ENCODE results near the gene LDLRAP1.

The LDLRAP1 gene

DNA sequence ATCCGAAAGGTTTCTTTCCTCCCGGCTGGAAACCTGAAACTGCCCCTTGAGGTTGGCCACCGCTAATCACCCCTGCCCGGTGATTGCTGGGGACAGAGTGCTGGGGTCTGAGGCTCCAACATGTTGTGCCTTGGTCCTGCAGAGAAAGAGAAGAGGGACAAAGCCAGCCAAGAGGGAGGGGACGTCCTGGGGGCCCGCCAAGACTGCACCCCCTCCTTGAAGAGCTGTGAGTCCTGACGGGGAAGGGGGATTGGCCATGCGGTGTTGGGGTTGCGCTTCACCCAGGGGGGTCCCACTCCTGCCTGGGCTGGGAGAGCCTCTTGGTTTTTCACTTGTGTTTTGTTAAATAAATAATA, 19.5 kb downstream of the LDLRAP1 start:
- no peak for DNase-seq (ENCODE audit: low read depth)

DNA sequence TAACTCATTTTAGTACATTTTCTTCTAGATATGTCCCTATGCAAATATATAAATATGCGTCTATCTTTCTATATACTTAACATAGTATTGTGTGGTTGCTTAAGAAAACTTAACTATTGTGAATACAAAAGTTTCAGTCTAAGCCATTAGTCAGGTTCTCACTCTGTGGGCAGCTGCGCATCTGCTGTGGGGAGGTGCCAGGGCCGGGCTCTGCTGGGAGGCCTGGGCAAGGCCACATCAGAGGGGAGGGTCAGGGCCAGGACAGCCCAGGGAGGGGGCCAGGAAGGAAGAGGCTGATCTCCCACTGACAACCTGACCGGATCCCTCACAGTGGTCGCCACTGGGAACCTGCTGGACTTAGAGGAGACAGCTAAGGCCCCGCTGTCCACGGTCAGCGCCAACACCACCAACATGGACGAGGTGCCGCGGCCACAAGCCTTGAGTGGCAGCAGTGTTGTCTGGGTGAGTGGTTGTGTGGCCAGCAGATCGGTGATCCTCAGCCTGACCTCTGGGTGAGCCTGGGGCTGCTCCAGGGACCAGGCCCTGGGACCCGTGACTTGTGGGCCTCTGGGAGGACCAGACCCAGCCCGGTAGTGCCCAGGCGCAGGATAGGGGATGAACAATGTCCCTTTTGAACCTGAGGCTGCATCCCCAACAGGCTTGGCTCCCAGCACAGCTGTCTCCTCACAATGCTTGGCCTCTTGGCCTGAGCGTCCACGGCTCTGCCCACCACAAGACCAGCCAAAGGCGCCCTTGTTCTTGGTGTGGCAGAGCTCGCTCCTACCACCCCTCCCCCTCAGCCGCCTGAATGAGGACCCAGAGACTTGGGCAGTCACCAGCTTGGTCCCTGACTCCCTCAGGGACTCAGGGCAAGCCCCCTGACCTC, 20.2 kb downstream of the LDLRAP1 start:
- DNase-seq (ENCODE audit: low read depth): no peak

DNA sequence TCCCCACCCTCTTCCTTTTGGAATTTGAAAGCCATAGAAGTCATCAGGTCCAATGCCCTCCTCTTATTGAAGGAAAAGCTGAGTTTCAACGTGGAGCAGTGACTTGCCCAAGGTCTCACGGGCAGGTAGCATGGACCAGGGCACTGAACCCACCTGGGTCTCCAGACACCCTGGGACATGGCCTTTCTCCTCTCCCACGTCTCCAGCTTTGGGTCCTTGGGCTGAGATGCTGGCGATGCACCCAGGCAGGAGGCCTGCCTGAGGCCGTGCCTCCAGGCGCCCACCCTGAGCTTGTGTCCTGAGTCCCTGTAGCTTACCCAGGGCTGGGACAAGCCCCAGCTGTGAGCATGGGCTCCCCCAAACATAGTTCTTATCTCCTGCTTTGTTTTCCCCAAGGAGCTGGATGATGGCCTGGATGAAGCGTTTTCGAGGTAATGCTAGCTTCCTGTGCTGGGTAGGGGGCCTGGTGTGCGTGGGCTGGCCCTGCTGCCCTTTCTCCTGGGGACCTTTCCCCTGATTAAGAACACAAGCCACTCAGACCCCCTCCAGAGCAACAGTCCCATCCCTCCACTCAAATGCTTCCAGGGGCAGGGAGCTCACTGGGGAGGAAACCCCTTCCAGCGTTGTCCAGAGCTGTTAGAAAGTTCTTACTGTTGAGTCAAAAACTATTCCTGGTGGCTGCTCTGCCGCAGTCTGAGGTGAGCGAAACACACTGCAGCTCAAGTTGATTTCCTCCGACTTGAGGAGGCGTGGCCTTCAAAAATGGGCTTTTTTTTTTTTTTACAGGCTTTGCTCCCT, 21.6 kb downstream of the LDLRAP1 start:
- no peak for DNase-seq (ENCODE audit: low read depth)

DNA sequence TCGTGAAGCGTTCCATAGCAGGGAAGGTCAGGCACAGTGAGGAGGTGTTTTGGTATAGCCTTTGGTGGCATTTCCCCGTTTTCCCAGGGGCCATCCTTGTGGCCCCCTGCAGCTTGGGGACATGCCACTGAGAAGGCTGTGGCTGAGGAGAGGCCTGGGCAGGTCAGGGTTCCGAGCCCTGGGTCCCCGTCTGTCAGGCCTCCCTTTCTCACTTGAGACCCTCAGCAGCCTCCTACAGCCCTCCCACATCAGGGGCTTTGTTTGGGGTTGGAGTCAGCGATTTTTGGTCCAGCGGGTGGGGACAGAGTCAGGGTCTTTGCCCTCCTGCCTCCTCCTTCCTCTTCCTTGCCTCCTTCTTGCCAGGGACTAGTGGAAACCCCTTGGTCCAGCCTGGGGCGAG, 22.2 kb downstream of the LDLRAP1 start:
- DNase-seq (ENCODE audit: low read depth): no peak

DNA sequence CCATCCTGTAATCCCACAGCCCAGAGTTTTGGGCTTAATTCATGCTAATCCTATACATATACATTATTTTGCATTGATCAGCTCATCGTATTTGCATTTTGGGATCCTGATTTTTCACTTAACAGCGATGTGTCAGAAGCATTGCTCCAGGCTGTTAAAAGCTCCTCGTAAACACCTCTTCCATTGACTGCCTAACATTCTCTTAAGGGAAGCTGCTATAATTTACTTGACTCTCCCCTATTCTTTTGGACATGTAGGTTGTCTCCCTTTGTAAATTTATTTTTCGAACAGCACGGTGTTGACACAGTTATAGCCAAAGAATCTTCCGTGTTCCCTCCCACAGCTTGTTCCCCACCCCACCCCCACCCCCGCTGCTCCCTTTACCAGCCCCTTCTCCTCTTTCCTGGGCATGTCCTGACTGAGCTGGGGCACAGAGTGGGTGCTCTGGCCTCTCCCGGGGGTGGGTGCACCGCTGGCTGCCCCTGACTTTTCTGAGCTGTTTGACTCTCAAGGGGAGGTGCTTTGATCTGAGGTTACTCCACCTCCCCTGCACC, 22.8 kb downstream of the LDLRAP1 start:
- DNase-seq (ENCODE audit: low read depth): no peak

DNA sequence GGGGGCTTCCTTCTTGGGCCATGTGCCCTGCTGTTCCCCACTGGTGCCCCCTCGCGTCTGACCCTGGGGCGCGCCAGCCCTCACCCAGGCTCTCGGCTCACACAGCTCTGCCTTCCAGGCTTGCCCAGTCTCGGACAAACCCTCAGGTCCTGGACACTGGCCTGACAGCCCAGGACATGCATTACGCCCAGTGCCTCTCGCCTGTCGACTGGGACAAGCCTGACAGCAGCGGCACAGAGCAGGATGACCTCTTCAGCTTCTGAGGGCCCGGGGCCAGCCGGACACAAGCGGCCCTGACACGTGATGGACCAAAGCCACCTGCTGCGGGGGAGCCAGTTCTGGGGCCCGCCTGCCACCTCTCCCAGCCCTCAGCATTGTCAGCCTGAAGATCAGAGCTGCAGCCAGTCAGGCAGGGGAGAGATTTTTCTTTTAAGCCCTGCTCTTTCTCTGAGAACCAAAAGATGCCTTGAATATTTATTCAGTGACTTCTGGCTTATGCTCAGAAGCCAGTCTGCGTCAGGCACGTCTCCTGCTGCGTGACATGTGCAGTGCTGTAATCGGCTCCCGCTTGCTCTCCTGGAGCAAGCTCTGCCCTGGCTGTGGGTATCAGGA, 23.4 kb downstream of the LDLRAP1 start:
- DNase-seq (ENCODE audit: low read depth): peak; percentile 77

DNA sequence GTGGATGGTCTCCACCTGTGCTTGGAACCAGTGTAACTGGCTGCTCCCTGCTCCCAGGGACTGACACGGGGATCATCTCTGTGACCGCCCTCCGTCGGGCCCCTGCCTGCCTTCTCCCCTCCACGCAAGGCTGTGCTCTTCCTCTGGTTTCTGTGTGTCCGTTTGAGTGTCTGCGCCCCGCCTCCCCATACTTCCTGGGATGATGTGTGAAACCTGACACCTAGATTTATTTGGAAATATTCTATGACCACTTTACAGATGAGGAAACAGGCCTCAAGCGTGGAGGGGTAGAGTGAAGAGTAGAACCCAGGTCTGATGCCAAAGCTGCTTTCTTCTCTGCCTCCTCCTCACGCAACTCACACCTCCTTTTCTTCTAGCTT, 24.3 kb downstream of the LDLRAP1 start:
- DNase-seq (ENCODE audit: low read depth): no peak

DNA sequence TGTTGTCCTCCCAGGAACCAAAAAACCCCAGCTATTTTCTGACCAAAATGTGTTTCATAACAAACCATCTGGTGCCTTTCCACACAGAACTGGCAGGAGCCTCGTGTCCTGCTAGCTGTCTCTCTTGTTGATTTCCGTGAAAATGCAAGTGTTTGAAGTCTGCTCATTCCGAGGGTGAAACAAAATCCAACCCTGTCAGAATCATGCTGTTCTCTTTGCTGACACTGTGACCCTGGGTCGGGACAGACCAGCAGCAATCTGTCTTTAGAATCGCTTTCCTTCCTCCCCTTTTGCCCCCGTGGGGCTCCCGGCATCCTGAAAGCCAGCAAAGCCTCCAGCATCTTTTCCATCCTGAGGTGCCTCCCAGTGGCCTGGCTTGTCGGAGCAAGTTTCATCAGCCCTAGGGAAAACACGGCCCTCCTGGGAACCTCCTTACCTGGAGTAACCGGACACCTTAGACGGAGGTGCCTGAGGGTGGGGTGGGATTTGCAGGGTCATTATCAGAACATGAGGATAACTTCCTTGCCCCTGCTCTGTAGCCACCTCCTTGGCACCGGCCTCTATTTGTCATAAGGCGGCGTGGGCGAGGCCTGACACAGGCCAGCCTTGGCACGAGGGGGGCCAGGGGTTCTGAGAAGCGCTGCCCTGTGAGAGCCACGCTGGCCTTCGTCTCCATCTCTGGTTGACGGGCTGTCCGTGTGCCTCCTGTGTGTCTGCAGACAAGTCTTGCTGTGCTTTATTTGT, 24.9 kb downstream of the LDLRAP1 start:
- peak; percentile 78 for DNase-seq (ENCODE audit: low read depth)

DNA sequence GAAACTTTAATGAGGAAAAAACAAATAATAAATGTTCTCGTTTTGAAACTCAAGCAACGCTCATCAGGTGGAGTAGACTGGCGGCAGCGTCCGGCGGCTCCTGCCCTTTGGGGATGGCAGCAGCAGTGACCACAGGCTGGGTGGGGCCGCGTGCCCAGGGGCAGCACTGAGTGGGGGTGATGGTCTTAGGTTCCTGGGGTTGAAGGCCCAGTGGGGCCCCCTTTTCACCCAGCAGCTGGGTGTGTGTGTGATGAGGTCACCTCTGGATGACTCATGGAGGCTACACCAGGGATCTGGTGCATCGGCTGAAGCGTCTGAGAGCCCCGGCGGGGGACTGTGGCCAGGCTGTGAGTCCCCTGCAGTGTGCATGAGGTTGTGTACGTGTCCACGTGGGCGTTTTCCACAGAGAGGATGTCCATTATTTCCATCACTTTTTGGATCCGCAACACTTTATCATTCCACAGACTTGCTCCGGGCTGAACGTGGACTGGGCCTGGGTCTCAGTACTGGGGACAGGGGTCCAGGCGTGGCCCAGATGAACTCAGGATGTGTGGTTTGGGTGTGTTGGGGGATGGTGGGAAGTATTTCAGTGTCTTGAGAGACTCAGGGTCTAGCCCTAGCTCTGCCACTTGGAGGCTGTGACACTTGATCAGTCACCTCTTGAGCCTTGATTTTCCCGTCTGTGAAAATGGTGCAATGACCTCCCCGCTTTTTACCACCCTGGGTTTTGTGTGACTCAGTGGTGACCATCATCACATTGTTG, 25.6 kb downstream of the LDLRAP1 start:
- peak; percentile 96 for DNase-seq (ENCODE audit: low read depth)

DNA sequence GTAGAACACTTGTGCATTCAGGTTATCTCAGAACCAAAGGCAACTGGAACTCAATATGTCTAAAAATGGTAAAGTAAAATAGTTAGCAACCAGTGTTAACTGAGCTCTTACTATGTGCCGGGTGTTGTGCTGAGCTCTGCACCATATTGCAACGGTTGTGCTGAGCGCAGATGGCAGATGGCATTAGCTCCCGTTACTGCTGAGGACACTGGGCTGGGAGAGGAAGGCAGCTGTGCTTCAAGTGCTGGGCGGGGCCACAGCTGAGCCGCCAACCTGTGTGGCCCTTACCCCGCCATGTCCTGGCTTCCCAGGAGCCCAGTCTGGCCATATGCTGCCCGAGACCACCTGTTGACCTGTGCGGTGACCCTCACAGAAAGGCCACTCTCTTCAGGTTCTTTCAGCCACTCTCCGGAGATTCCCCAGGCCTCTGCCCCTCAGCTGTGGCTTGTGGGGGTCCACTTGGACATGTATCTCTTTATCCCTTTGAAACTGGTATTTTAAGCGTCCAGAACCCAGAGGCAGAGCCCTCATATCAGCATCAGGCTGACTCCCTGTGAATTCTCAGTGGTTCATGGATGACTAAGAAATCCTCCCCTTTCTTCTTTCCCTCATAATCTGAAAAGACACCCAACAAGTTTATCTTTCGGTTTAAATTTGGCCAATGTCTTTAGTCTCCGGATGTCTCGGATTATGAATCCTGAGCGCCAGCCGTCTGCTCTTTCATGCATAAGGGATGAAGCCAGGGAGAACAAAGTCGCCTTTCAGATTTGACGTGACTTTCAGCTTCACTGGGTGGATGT, 26.4 kb downstream of the LDLRAP1 start:
- DNase-seq (ENCODE audit: low read depth): peak; percentile 19

DNA sequence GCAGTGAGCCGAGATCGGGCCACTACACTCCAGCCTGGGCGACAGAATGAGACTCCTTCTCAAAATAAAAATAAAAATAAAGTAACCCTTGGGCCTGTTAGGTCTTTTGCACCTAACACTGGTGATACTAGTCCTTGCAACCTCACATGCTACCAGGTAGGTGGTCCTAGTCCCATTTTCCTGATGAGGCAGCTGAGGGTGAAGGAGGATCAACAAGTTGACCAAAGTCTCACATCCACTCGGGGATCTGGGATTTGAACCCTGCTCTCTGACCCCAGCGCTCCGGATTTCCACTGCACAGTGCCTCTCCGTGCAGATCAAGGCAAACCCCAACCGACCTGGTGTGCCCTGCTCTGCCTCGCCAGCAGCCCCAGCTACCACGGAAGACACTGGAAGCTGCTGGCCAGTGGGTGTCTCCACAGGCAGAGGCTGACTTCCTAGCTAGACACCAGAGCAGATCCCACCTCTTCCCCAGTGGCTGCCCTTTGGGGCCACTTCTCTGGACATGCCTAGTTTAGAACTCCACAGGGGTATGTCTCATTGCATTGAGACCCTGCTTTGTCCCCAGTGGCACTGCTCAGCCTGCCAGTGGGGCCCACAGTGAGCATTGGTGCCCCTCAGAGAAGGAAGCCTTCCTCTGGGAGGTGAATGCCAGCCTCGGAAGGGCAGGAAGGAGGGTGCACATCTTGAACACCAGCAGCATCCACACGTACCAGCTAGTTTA, 27.6 kb downstream of the LDLRAP1 start:
- DNase-seq (ENCODE audit: low read depth): no peak

DNA sequence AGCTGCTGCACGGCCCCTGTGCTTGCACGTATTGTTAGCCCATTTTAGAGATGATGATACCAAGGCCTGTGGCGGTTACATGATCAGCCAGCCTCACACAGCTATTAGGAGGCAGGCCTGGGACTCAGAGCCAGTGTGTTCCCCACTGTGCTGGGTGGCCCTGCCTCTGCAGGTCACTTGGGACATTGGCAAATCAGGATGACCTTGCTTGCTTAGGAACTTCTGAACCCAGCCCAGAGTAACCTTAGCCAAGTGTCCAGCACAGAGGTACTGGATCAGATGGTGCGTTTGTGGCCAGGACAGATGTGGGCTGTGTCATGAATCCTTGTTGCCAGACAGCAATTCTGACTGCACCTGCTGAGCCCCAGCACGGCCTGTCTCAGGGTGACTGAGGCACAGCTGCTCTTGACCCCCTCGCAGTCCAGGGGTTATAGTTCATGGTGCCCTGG, 28.1 kb downstream of the LDLRAP1 start:
- DNase-seq (ENCODE audit: low read depth): no peak

DNA sequence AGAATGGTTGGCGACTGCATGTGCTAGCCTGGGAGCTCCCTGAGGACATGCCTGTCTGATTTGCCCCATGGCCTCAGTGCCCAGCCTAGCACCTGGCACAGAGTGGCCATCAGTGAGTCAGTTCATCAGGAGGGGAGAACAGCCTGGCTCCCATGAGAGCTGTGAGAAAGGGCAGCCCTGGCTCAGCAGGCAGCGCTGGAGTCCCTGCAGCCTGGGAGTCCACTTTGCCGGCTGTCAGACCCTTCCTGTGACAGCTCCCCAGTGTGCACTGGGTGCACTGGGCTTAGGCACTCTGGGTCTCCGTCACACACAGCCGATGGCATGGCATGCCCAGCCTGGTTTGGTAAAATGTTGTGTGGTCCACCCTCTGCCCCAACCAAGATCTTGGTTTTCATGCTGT, 28.7 kb downstream of the LDLRAP1 start:
- no peak for DNase-seq (ENCODE audit: low read depth)

DNA sequence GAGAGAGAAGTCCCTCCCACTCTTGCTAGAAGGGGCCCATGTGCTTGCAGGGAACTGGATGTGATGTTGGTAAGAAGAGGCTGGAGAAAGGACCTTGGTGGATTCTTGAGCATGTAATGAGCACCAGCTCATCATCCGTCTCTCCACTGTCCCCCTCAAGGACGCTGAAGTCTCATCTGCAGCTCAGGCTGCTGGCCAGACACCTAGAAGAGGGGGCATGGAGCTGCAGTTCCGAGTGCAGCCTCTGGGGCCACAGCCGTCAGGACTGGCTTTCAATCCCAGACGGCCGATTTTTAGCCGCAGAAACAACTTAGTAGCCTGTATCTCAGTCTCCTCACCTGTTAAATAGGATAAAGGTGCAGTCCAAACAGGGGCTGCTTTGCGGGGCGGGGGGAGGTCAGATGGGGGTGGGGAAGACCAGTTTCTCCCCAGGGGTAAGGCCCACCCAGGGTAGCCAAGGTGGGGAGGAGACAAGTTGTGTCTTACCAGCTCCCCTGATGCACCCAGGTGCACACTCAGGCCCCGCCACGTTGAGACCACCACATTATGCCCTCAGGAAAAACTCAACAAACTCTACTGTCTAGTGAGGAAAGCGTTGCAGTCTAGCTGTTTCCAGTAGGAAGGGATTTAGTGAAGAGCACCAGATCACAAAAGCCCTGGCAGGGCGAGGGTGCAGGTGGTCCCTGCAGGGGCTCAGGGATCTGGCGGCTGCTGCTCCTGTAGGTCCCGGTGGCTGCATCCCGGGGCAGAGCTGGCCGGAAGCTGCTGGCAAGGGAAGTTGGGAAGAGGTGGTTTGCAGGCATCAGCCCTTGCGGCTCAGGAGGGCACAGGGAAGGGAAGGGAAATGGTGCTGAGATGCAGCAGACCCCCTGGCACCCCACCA, 29.5 kb downstream of the LDLRAP1 start:
- DNase-seq (ENCODE audit: low read depth): peak; percentile 72

DNA sequence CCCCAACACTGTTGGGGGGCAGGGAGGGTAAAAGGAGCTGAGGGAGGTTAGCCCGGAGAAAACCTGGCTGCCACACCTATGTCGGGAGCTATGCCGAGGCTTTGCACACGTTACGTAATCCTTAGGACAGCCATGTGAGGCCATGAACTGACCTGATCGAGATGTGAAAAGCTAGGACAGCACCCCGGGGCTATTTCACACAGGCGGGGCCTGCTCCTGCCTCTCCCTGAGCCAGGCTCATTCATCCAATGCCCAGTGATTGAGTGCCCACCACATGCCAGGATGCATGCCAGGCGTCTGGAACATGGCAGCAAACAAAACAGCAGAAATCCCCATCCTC, 30.2 kb downstream of the LDLRAP1 start:
- DNase-seq (ENCODE audit: low read depth): no peak

DNA sequence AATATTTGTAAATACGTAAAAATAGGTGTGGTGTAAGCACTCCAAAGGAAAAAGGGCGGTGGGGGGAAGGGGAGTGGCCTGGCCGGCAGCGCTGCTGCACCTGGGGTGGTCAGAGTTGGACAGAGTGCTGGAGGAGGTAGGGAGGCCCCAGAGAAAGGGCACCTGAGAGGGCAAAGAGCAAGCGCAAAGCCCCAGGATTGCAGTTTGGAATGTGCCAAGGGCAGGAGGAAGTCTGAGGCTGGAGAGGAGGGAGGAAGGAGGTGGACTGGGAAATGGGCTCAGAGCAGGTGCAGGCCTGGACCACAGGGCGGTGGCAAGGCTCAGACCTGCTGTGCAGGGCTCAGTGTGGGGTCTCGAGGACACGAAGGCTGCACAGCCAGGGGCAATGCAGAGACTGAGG, 30.6 kb downstream of the LDLRAP1 start:
- DNase-seq (ENCODE audit: low read depth): no peak

DNA sequence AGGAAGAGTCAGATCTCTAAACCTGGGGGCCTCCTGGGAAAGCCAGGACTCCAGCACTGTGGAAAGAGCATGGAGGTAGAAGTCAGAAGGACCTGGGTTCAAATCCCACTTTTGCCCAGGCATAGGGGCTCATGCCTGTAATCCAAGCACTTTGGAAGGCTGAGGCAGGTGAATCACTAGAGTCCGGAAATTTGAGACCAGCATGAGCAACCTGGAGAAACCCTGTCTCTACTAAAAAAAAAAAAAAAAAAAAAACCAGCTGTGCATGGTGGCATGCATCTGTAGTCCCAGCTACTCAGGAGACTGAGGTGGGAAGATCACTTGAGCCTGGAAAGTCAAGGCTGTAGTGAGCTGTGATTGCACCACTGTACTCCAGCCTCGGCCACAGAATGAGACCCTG, 31.8 kb downstream of the LDLRAP1 start:
- no peak for DNase-seq (ENCODE audit: low read depth)

DNA sequence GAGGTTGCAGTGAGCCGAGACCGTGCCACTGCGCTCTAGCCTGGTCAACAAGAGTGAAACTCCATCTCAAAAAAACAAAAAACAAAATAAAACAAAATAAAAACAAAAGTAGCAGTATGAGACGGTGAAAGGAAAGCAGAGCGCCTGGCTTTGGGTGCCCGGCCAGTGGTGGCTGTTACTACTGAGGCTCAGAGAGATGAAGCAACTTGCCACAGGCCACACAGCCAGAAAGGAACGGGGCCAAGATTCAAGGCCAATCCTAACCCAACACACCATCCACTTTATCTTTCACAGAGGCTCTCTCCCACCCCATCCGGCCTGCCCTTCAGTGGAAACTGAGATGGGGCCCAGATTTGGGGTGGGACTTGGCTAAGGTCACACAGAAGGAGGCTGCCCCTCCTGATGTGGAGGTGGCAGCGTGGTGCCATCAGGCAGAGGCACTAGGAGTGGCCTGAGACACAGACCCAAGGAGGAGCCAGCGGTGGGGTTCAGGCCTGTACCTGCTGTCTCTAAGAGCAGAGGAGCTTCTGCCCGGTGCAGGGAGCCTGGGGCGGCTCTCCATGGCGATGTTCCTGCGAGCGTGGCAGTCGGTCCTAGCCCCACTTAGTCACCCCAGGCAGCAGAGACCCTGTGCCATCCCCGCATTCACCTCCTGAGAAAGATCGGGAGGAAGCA, 33.2 kb downstream of the LDLRAP1 start:
- DNase-seq (ENCODE audit: low read depth): no peak

All from ELR (cell line).